HEK293T (cell line): ENCODE results near the gene TBP.

Experiments used
- FOXM1 ChIP-seq: fragments of 450-650 bp; IDR thresholded peaks from 2 replicates; pipeline ENCODE4 v1.6.1; 2017; ENCODE audit warnings: mild to moderate bottlenecking, borderline replicate concordance
- NFRKB ChIP-seq: fragments of 450-650 bp; IDR thresholded peaks from 2 replicates; pipeline ENCODE4 v1.6.1; 2016; ENCODE audit warnings: mild to moderate bottlenecking, moderate library complexity
- TARDBP ChIP-seq: fragments of 450-650 bp; IDR thresholded peaks from 2 replicates; pipeline ENCODE4 v1.6.1; 2016

DNA sequence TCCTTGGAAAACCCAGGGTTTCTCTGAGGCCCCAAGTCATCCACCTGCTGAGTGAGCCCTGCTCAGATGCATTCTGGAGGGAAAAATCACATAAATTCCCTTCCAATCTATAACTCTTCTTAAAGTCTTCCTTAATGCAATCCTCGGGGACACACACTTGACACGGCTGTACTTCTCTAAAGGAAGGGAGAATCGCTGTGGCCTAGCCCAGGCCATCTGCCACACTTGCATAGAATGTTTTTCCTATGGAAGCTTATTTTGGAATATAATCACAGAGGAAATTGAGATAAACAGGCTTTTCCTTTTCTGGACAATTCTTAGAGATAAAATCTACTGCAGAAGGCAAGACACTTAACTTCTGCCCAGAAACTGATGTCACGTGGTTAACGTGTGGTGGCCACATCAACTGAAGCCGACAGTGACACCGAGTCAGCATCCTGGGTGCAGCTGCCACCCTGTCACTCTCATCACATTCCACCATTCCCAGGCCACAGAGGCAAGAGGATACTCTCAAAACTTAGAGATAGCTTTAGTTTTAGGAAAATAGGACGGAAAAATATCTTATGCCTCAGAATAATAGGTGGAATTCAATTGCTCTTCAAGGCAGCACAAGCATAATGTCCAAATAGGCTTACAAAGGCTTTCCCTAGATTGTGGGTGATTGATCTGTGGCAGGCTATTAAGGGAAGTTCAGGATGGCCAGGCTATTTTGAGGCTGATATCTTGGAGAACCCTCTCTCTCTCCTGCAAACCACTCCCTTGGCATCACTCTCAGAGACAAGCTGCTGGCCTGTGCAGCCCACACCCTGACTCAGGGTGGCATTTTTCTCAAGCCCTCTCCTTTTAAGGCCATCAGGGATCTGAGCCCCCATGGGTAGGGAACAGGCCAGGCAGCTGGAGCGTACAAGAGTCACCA, 30.7 kb upstream of the TBP start:
- TF ChIP-seq FOXM1 (no peak), NFRKB (no peak), TARDBP (no peak)
